Measurements from ENCODE around the gene HAPLN2.

HAPLN2 gene

DNA sequence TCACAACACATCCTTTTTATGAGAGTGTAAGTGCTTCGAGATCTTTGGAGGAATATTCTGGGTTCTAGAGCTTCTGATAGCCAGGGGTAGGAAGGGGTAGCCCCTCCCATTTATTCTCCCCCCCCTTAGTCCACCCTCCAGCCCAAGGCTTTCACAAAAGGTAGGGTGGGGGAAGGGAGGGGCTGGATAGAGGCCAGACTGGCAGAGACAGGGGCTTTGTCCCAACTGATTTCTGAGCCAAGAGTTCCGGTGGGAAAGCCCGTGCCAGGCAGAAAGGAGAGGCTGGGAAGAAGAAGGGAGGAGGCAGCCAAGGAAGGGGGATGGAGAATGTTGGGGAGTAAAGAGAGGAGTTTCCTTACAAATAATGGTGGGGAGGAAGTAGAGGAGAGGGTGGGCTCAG lies 25.8 kb downstream of the HAPLN2 start:
- DNase-seq (ENCODE audit: low spot score) = no peak

DNA sequence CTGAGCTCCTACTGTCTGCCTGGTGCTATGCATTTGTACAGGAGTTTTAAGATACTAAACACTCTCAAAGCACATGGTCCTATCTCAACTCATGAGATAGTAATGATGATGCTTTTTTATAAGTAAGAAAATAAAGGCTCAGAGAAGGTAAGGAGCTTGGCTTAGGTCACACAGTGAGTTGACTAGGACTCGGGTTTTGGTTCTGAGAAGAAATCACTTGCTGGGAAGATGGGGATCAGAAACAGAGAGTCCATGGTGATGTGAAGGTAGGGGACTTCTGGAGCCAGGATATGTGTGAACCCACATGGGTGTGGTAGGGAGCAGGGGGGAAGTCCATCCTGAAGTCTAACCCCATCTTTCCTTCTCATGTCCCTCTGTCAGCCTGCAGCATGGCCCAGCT lies 26.5 kb downstream of the HAPLN2 start:
- DNase-seq (ENCODE audit: low spot score) = no peak

DNA sequence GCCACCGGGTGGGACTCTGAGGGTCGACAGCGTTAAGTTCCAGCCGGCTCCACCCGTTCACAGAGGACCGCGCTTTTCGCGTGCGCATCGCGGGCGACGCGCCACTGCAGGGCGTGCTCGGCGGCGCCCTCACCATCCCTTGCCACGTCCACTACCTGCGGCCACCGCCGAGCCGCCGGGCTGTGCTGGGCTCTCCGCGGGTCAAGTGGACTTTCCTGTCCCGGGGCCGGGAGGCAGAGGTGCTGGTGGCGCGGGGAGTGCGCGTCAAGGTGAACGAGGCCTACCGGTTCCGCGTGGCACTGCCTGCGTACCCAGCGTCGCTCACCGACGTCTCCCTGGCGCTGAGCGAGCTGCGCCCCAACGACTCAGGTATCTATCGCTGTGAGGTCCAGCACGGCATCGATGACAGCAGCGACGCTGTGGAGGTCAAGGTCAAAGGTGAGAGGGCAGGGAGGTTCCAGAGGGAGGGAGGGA lies 27.6 kb downstream of the HAPLN2 start:
- no peak for DNase-seq (ENCODE audit: low spot score)

DNA sequence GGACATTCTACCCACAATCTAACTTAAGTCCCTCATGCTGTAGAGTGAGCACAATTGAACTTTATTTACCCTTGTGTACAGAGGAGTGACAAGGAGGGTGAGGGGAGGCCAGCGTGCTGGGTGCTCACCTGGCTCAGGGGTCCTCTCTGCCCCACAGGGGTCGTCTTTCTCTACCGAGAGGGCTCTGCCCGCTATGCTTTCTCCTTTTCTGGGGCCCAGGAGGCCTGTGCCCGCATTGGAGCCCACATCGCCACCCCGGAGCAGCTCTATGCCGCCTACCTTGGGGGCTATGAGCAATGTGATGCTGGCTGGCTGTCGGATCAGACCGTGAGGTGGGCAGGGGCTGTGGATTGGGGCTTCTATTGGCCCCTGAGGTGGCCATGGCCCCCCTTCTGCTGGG lies 28.1 kb downstream of the HAPLN2 start:
- DNase-seq (ENCODE audit: low spot score) = no peak

DNA sequence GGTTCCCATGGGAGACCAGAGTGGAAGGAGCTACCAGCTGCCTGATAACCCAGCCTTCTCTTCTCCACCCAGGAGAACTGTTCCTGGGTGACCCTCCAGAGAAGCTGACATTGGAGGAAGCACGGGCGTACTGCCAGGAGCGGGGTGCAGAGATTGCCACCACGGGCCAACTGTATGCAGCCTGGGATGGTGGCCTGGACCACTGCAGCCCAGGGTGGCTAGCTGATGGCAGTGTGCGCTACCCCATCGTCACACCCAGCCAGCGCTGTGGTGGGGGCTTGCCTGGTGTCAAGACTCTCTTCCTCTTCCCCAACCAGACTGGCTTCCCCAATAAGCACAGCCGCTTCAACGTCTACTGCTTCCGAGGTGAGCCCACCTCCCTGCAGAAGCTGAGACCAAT lies 29.3 kb downstream of the HAPLN2 start:
- DNase-seq (ENCODE audit: low spot score) = no peak

DNA sequence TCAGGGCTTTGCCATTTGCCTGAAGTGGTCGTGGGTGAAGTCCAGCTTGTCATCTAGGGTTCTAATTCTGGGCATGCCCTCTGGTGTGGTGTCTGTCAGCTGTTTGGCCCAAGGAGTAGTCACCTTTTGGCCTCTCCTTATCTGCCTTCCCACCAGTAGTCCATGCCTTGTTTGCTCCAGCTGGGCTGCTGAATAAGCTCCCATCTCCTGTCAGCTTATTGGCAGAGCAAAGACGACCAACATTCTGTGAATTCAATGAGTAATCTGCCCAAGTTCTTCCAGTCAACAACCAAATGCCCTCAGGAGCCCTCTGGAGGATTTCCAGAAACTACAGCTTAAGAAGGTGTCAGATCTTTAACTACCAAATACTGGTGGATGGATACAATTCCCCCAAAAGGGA lies 29.7 kb downstream of the HAPLN2 start:
- no peak for DNase-seq (ENCODE audit: low spot score)

DNA sequence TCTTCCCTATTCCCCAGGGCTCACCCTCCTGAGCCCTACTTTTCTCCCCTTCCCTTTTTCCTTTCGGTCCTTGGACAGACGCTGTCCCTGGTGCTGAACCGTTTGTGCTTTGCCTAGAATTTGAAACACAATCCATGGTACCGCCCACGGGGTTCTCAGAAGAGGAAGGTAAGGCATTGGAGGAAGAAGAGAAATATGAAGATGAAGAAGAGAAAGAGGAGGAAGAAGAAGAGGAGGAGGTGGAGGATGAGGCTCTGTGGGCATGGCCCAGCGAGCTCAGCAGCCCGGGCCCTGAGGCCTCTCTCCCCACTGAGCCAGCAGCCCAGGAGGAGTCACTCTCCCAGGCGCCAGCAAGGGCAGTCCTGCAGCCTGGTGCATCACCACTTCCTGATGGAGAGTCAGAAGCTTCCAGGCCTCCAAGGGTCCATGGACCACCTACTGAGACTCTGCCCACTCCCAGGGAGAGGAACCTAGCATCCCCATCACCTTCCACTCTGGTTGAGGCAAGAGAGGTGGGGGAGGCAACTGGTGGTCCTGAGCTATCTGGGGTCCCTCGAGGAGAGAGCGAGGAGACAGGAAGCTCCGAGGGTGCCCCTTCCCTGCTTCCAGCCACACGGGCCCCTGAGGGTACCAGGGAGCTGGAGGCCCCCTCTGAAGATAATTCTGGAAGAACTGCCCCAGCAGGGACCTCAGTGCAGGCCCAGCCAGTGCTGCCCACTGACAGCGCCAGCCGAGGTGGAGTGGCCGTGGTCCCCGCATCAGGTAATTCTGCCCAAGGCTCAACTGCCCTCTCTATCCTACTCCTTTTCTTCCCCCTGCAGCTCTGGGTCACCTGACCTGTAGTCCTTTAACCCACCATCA lies 33.1 kb downstream of the HAPLN2 start:
- DNase-seq (ENCODE audit: low spot score) = no peak

DNA sequence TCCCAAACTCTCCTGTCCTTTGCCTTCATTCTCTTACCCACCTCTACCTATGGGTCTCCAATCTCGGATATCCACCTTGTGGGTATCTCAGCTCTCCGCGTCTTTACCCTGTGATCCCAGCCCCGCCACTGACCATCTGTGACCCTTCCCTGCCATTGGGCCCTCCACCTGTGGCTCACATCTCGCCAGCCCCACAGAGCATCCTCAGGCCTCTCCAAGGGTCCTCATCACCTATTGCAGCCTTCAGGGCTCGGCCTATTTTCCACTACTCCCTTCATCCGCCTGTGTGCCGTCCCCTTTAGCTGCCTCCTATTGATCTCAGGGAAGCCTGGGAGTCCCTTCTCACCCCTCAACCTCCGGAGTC lies 33.8 kb downstream of the HAPLN2 start:
- DNase-seq (ENCODE audit: low spot score) = no peak

DNA sequence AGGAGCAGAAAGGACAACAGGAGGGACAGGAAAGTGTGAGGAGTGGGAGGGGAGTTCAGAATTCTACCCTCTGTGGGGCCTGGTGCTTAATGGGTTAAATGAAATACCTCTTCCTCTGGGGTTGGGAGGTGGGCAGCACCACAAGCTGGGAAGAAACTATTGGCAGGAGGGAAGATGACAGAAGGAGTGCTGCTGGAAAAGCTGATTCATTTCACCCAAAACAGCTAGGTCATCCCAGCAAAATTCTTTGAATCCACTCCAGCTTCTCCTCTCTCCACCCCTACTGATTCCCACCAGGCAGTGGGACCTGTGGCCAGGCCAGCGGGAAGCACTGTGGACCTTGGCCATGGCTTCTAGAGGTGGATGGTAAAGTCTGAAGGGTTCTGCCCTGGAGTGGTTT lies 35.5 kb downstream of the HAPLN2 start:
- DNase-seq (ENCODE audit: low spot score) = no peak

DNA sequence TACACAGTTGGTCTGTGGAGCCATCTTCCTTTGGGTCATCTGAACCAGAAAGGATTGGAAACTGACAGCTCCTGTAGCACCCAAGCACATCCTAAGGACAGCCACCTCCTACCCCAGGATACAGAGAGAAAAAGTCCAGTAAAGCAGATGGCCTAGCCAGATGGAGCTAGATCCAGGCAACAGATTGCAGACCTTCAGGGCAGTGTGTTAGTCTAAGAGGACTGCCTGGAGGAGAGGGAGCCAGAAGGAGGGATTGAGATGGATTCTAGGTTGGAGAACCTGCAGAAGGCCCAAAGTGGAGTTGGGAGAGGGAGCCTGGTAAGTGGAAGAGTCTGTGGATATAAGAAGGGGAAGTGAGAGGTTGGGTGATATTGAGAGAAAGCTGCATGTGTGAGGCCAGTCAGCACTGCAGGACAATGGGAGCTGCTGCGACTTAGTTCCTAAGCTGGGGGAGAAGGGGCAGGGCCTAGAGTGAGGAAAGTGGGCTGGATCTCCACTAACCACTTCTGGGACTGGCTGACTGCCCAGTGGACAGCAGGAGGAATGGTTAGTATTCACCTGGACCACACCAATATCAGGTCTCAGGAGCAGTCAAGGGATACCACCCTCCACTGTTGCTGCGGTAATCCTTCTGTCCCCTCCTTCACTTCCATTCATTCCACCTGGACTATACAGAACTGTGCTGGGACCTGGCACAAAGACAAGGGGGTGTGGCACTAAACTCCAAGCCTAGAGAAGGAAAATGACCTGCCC lies 36.1 kb downstream of the HAPLN2 start:
- no peak for DNase-seq (ENCODE audit: low spot score)

DNA sequence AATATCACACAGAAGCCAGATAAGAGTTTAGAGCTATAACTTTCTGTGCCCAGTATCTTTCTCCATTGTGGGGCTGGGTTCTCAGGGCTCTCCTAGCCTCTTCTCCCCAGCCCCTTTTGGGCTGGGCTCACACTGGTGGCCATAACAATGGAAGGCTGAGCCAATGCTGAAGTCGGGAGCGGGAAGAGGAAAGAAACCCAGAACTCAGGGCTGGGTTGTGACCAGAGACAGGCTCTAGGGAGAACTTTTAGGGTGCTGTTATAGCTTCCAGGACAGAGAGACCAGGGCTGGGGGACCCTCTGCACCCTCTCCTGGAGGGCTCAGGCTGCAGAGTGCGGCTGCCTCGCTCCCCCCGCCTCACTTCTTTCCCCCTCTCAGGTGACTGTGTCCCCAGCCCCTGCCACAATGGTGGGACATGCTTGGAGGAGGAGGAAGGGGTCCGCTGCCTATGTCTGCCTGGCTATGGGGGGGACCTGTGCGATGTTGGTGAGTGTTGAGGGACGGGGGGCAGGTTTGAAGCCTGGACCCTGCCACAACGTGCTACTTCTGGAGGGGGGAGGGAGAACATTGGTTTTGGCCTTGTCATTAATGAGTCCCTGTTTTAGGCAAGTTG lies 36.8 kb downstream of the HAPLN2 start:
- DNase-seq (ENCODE audit: low spot score) = no peak

DNA sequence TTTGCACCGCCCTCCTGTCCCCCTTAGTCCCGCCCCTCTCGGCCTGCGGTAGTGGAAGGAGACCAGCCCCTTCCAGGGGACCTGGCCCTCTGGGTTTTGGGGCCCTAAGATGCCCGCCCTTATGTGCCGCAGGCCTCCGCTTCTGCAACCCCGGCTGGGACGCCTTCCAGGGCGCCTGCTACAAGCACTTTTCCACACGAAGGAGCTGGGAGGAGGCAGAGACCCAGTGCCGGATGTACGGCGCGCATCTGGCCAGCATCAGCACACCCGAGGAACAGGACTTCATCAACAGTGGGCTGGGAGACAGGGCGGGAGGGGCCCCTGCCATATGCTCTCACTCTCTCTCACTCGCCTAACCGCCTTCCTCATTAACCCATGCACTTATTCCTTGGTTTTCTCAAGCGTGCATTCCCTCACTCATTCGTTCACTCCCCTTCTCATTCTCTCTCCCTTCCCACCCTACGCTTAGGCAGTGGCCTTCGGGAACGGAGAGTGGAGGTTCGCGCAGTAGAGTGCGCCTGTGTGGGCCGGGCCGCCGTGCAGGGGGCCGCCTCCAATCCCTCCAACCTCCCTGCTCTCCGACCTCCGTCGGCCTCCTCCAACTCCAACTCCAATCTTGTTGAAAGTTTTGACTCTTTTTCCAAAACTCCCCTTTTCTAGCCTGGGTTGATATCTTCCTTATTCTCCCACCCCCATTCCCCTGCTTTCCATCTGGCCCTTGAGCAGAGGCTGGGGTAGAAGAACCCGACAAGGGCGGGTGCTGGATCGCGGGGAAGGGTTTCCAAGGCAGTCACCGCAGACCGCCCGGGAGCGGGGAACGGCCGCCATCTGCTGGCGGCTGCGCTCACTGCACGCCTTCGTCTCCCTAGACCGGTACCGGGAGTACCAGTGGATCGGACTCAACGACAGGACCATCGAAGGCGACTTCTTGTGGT lies 37.9 kb downstream of the HAPLN2 start:
- DNase-seq (ENCODE audit: low spot score) = peak; percentile 24

DNA sequence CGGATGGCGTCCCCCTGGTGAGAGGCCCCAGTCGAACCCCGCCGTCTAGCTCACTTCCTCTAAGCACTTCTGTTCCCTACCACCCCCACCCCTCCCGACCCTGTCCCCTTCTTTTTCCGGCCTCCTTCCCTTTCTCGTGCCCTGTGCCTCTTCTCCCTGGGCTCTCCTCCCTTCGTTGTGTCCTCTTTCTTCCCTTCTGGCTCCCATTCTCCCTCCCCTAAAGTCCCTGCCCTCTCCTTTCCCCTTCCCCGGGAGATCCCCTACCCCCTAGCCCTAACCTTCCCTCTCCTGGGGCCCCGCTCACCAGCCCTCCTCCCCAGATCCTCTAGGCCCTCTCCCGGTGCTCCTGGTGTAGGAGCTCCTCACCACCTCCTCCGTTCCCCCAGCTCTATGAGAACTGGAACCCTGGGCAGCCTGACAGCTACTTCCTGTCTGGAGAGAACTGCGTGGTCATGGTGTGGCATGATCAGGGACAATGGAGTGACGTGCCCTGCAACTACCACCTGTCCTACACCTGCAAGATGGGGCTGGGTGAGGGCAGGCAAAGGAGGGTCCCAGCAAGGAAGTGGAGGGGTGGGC lies 38.6 kb downstream of the HAPLN2 start:
- no peak for DNase-seq (ENCODE audit: low spot score)

DNA sequence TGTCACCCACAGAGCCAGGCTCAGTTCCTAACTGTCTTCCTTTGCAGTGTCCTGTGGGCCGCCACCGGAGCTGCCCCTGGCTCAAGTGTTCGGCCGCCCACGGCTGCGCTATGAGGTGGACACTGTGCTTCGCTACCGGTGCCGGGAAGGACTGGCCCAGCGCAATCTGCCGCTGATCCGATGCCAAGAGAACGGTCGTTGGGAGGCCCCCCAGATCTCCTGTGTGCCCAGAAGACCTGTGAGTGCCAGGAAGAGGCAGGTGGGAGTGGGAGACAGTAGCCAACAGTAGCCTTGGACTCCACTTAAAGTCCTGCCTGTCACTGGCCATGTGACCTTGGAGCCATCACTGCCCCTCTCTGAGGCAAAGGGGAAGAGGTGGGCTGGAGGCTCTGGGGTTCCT lies 39.3 kb downstream of the HAPLN2 start:
- DNase-seq (ENCODE audit: low spot score) = no peak

DNA sequence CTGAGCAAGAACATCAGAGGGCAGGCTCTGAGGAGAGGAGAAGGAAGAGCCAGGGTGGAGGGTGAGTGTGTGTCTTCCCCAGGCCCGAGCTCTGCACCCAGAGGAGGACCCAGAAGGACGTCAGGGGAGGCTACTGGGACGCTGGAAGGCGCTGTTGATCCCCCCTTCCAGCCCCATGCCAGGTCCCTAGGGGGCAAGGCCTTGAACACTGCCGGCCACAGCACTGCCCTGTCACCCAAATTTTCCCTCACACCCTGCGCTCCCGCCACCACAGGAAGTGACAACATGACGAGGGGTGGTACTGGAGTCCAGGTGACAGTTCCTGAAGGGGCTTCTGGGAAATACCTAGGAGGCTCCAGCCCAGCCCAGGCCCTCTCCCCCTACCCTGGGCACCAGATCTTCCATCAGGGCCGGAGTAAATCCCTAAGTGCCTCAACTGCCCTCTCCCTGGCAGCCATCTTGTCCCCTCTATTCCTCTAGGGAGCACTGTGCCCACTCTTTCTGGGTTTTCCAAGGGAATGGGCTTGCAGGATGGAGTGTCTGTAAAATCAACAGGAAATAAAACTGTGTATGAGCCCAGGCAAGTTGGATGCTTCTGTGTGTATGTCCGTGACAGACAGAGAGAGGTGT lies 39.8 kb downstream of the HAPLN2 start:
- DNase-seq (ENCODE audit: low spot score) = no peak

DNA sequence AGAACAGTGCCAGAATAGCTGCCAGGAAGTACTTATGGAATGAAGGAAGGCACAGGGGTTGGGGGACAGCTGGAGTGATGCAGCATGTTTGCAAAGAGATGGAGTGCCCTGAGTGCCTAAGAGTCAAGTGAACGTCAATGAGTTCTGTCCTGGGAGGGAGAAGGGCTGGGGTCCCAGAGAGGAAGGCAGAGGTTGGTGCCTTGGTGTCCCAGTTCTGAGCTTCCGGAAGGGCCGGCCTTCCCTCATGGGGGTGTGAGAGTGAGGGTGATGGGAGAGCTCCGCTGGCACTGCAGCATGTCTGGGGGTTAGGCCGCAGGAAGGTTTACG lies 40.4 kb downstream of the HAPLN2 start:
- DNase-seq (ENCODE audit: low spot score) = no peak

DNA sequence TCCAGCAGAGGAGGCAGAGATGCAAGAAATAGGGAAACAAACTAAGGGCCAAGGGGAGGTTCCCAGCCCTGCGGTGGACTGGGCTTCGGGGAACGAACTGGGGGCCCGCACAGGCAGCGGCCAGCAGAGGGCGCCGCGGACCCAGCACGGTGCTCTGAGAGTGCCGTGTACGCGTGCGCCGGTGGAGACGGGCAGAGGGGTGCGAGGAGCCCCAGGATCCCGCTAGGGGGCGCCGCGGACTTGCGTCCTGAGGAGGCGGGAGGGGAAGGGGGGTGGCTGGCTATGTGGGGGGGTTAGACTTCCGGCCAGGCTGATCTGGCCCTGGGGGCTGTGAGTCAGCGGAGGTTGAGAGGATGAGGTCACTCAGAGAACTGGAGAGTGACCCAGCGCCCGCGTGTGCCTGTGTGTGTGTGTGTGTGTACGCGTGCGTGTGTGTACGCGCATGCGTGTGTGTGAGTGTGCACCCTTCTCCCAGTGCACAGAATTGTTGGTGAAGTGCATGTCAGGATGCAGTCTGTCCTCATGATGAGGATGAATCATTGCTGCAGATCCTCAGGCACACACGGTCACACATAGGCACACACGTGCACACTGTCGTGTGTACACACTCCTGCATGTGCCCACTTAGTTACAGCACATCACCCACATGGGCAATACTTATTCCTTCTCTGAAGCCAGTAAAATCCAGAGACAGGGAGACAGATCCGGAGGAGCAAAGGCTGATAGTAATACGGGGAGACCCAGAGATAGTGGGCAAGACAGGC lies 41.0 kb downstream of the HAPLN2 start:
- peak; percentile 95 for DNase-seq (ENCODE audit: low spot score)

DNA sequence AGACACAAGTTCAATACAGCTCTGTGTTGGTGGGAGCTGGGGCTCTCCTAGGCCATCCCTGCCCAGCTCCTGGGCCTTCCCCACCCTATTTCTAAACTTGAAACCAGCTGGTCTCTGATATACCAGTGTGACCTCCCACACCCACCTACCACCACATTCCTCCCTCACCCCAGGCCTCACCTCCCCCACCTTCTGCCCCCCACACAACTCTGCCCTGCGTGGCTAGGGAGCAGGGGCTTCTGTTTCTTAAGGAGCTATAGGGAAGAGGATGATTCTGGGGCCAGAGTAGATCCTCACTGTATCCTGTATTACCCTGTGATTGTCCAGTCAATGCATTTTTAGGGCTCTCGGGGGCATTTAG lies 41.5 kb downstream of the HAPLN2 start:
- no peak for DNase-seq (ENCODE audit: low spot score)

DNA sequence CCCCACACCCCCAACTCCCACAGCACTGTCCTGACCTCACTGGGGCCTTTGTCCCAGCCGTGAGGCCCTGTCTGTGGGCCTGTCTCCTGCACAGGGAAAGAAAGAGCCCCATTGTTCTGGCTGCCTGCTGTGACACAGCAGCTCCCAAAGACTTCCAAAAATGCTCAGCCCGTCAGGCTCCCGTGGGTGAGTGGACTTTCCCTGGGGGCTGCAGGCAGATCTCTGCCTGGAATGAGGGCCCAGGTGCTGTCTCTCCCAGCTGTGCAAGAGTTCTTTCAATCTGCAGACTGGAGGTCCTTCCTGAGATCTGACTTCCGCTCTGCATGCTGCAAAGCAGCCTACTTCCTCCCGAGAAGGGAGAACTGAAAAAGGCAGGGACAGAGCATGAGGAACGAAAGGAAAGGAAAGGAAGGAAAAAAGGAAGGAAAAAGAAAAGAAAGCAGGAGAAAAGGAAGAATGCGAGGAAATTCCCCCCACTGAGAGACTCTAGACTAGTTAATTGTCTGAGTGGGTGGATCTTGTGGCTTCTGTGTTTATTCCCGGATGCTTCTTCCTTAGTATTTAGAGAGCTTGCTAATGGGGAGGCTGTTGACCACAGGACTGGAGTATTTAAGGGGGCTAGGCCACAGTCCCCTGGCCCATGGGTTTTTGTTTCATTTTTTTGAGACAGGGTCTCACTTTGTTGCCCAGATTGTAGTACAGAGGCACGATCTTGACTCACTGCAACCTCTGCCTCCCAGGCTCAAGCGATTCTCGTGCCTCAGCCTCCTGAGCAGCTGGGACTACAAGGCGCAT lies 43.0 kb downstream of the HAPLN2 start:
- no peak for DNase-seq (ENCODE audit: low spot score)

DNA sequence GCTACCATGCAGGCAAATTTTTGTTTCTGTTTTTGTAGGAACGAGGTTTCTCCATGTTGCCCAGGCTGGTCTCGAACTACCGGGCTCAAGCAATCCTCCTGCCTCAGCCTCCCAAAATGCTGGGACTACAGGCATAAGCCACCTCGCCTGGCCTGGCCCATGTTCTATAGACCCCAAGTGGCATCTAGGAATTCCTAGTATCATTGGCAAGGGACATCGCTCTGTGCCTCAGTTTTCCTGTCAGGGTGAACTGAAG lies 43.5 kb downstream of the HAPLN2 start:
- DNase-seq (ENCODE audit: low spot score) = no peak

Data from LoVo (cell line).